Mesothelial cell of epicardium (in vitro differentiated cells): ENCODE measurements around the gene ZNF90. TPM values are rescaled to one million over a fixed set of nuclear protein-coding genes. Genes with fewer than 3 reads are reported as not detected.
"Not testable (repeated sequence)": the region's sequence is repeated elsewhere in the genome, so short reads cannot be mapped to it uniquely, and the experiment has no call there.

ENCODE experiments used
- DNase-seq, 2 experiments: peaks; one replicate each; pipeline ENCODE4 v3.0.0; 2021; ENCODE audit warnings: low spot score in 2 of 2; ENCODE audit not compliant: unreplicated experiment in 2 of 2
- H3K27ac Mint-ChIP-seq: 2 replicates; pipeline ENCODE4 v1.8.0; 2021; ENCODE audit warnings: mixed read lengths
- H3K27me3 Mint-ChIP-seq: 2 replicates; pipeline ENCODE4 v1.8.0; 2021; ENCODE audit warnings: low read depth, mixed read lengths
- H3K36me3 Mint-ChIP-seq: 2 replicates; pipeline ENCODE4 v1.8.0; 2021; ENCODE audit warnings: mixed read lengths
- H3K4me1 Mint-ChIP-seq: 2 replicates; pipeline ENCODE4 v1.8.0; 2021; ENCODE audit warnings: mixed read lengths
- H3K4me3 Mint-ChIP-seq: 2 replicates; pipeline ENCODE4 v1.8.0; 2021; ENCODE audit warnings: mild to moderate bottlenecking, moderate library complexity, mixed read lengths
- H3K9me3 Mint-ChIP-seq: 2 replicates; pipeline ENCODE4 v1.8.0; 2021; ENCODE audit warnings: mixed read lengths
- CTCF ChIP-seq: fragments of 200-600 bp; sonication (generic); IDR thresholded peaks from one replicate; pipeline ENCODE4 v1.5.0; 2021; ENCODE audit warnings: antibody characterized with exemption; ENCODE audit not compliant: unreplicated experiment
- total RNA-seq: library from RNA; stranded (reverse); gene quantifications from 3 replicates; pipeline ENCODE4 v1.2.1, GENCODE V29; 2021

Gene ZNF90
- total RNA-seq, 1 donor from 2014 or later: 28.0 TPM

DNA sequence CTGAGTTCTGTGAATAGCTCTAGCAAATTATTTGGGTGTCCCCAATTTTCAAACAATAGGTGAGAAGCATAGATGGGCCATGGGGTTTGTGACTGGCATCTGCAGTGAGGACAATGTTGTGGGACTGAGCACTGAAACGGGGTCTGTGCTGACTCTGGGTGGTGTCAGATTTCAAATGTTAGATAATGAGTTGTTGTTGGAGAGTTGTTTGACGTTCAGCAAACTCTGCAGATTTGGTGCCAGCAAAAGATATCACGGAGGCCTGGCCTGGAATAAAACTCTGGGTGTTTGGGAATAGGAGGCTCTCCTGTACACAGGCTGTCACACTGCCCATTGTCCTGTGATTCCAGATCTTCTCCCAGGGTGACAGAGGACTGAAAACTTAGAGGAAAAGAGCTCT, 2.9 kb downstream of the ZNF90 start:
- H3K4me1 Mint-ChIP-seq: peaks cover 50% of the 10 kb centered on the region
- TF ChIP-seq CTCF: no peak
- peak overlapping the region; percentile 87 for H3K4me3 Mint-ChIP-seq
- peak overlapping the region; percentile 93 for H3K27ac Mint-ChIP-seq
- H3K36me3 Mint-ChIP-seq: peaks cover 8% of the 10 kb centered on the region
- H3K27me3 Mint-ChIP-seq: no peaks in the 10 kb centered on the region
- no peaks in the 10 kb centered on the region for H3K9me3 Mint-ChIP-seq
- no peak for DNase-seq

DNA sequence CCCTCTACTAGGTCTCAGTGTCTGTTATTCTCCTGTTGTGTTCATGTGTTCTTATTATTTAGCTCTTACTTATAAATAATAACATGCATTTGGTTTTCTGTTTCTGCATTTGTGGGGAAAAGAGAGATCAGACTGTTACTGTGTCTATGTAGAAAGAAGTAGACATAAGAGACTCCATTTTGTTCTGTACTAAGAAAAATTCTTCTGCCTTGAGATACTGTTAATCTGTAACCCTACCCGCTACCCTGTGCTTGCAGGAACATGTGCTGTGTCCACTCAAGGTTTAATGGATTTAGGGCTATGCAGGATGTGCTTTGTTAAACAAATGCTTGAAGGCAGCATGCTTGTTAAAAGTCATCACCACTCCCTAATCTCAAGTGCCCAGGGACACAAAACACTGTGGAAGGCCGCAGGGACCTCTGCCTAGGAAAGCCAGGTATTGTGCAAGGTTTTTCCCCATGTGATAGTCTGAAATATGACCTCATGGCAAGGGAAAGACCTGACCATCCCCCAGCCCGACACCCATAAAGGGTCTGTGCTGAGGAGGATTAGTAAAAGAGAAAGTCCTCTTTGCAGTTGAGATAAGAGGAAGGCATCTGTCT, 4.5 kb downstream of the ZNF90 start:
- H3K9me3 Mint-ChIP-seq, H3K4me3 Mint-ChIP-seq, DNase-seq, H3K27me3 Mint-ChIP-seq: not testable (repeated sequence)
- Mint-ChIP-seq H3K27ac (peak overlapping the region; percentile 93), H3K4me1 (peaks cover 50% of the 10 kb centered on the region), H3K36me3 (peaks cover 13% of the 10 kb centered on the region)

GRCh38 chr19:20082876-20083275, 5.1 kb downstream of the ZNF90 start:
- Mint-ChIP-seq H3K27ac (peak overlapping the region; percentile 93), H3K4me1 (peaks cover 47% of the 10 kb centered on the region), H3K36me3 (peaks cover 18% of the 10 kb centered on the region)
- H3K9me3 Mint-ChIP-seq, DNase-seq, H3K27me3 Mint-ChIP-seq, H3K4me3 Mint-ChIP-seq: not testable (repeated sequence)

DNA sequence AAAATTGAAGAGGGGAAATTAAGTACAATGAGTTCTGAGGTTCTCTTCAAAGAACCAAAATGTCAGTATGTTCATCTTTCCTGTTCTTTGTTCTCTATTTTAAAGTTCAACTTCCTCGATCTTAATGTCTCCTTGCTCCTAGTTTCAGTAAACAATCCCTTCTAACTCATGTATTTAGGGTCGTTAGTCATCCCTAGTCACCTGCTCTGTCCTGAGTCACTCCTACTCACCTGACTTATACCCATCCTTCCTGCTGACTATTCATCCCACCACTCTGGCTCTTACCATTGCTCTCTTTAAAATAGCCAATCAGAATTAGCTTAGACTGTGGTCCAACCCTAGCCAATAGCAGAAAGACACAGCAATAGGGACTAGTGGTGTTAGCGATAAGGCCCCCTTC, 24.3 kb downstream of the ZNF90 start:
- no peak for DNase-seq
- TF ChIP-seq CTCF: no peak
- peaks cover 87% of the 10 kb centered on the region for H3K36me3 Mint-ChIP-seq
- peaks cover 68% of the 10 kb centered on the region for H3K9me3 Mint-ChIP-seq
- no peaks in the 10 kb centered on the region for H3K4me1 Mint-ChIP-seq
- no peak overlapping the region for H3K27ac Mint-ChIP-seq
- H3K4me3 Mint-ChIP-seq: no peak overlapping the region
- H3K27me3 Mint-ChIP-seq: no peaks in the 10 kb centered on the region

DNA sequence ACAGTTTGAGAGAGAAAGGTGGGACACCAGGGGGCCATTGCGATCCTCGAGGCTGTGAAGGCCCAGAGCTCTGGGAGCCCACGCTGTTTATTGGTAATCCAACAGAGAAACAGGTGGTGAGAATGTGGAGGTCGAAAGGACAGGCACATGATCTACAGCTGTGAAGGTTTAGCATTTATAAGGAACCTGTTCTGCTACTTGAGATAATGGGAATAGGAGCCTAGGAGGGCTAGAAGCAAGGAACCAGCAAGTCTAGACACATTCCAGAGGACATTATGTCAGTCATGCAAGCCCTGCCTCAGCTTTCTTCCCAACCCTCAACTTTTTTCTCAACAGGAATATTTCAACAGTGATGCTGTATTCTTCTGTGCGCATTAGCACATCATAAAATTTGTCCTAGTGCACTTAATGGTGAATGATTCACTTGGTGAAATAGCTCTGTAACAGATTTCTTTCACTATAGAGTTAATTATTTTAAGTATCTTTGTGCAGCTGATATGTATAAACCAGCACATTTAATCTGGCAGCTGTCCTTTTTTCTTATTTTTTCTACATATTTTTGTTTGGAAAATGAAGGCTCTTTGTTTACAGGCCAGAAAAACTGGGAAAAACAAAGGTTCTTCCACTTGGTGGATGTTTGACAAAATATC, 25.4 kb downstream of the ZNF90 start:
- Mint-ChIP-seq H3K9me3 (peaks cover 68% of the 10 kb centered on the region), H3K27me3 (no peaks in the 10 kb centered on the region), H3K36me3 (peaks cover 86% of the 10 kb centered on the region), H3K27ac (no peak overlapping the region), H3K4me1 (no peaks in the 10 kb centered on the region), H3K4me3 (no peak overlapping the region)
- DNase-seq: no peak
- TF ChIP-seq CTCF: no peak

GRCh38 chr19:20107301-20107700, 29.5 kb downstream of the ZNF90 start:
- Mint-ChIP-seq H3K4me1 (no peaks in the 10 kb centered on the region), H3K27me3 (no peaks in the 10 kb centered on the region), H3K36me3 (peaks cover 68% of the 10 kb centered on the region), H3K4me3 (no peak overlapping the region), H3K9me3 (peaks cover 48% of the 10 kb centered on the region), H3K27ac (no peak overlapping the region)
- TF ChIP-seq CTCF: no peak
- DNase-seq: no peak

DNA sequence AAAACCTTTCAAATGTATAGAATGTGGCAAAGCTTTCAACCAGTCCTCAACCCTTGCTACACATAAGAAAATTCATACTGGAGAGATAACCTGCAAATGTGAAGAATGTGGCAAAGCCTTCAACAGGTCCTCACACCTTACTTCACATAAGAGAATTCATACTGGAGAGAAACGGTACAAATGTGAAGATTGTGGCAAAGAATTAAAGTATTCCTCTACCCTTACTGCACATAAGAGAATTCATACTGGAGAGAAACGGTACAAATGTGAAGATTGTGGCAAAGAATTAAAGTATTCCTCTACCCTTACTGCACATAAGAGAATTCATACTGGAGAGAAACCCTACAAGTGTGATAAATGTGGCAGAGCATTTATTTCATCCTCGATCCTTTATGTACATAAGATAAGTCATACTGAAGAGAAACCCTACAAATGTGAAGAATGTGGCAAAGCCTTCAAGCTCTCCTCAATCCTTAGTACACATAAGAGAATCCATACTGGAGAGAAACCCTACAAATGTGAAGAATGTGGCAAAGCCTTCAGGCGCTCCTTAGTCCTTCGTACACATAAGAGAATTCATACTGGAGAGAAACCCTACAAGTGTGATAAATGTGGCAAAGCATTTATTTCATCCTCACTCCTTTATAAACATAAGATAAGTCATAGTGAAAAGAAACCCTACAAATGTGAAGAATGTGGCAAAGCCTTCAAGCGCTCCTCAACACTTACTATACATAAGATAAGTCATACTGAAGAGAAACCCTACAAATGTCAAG, 40.5 kb downstream of the ZNF90 start:
- not testable (repeated sequence) for H3K4me3 Mint-ChIP-seq, H3K27me3 Mint-ChIP-seq, H3K27ac Mint-ChIP-seq, DNase-seq, H3K4me1 Mint-ChIP-seq
- Mint-ChIP-seq H3K9me3 (peaks cover 51% of the 10 kb centered on the region), H3K36me3 (peaks cover 73% of the 10 kb centered on the region)
